Measurements from ENCODE around the gene GAS2L1. TPM values are rescaled to one million over a fixed set of nuclear protein-coding genes. Genes with fewer than 3 reads are reported as not detected.
A peak's percentile ranks its signal among the peaks of the same experiment; 100 is the strongest.

The GAS2L1 gene
- total and polyA plus RNA-seq, 2 experiments from 2014 or later = 5.2 to 9.5 TPM

GRCh38 chr22:29265305-29265704, 41.1 kb upstream of the GAS2L1 start (continued):
- TF ChIP-seq CTCF (conservative IDR thresholded peaks at IDR 0.05; ENCODE audit: low read depth in 2 of 2) (no peak), CREB1 (CRISPR knock-in tag; IDR thresholded peaks at IDR 0.05; ENCODE audit: low read depth) (no peak), EZH2 (IDR thresholded peaks at IDR 0.05; ENCODE audit: low read depth, unreplicated experiment) (no peak), POLR2AphosphoS5 (IDR thresholded peaks at IDR 0.05; ENCODE audit: low read depth) (no peak)

GRCh38 chr22:29265929-29266328, 40.5 kb upstream of the GAS2L1 start:
- H3K36me3 ChIP-seq (ENCODE audit: insufficient read depth) = peaks cover 16% of the 10 kb centered on the region
- Mint-ChIP-seq H3K27me3 (ENCODE audit: insufficient read depth, low read depth, poor library complexity) (peaks cover 20% of the 10 kb centered on the region), H3K4me3 (peak overlapping the region; percentile 92), H3K36me3 (ENCODE audit: low read depth) (peaks cover 63% of the 10 kb centered on the region), H3K9me3 (no peaks in the 10 kb centered on the region), H3K4me1 (peaks cover 25% of the 10 kb centered on the region), H3K27ac (peak overlapping the region; percentile 94)
- DNase-seq (ENCODE audit: low spot score) (no peak), ATAC-seq (no peak)
- peaks cover 49% of the 10 kb centered on the region for H3K79me2 ChIP-seq (replicated peaks; ENCODE audit: insufficient read depth)
- H3K9me2 ChIP-seq (ENCODE audit: insufficient read depth) = no peaks in the 10 kb centered on the region
- 0 out of 2 replicates have a peak overlapping the region, but pooled peaks have one; percentile 99 for H3K4me3 ChIP-seq
- peaks cover 20% of the 10 kb centered on the region for H4K20me1 ChIP-seq (replicated peaks; ENCODE audit: insufficient read depth)
- 0 out of 2 replicates have a peak, but pooled peaks cover 2% of the 10 kb centered on the region for H3F3A ChIP-seq (replicated peaks; ENCODE audit: low read depth)
- no peak overlapping the region for H3K27ac ChIP-seq (ENCODE audit: low read depth)
- peak overlapping the region; percentile 100; the same call in 1 of the 2 replicates for H3K4me2 ChIP-seq
- peaks cover 27% of the 10 kb centered on the region for H3K4me1 ChIP-seq (ENCODE audit: insufficient read depth)
- no peaks in the 10 kb centered on the region for H3K27me3 ChIP-seq (ENCODE audit: insufficient read depth)
- no peak overlapping the region for H2AFZ ChIP-seq
- TF ChIP-seq ZNF462 (CRISPR knock-in tag; IDR thresholded peaks at IDR 0.05) (no peak), STAT1 (IDR thresholded peaks at IDR 0.05; ENCODE audit: unreplicated experiment) (no peak), POLR2AphosphoS5 (IDR thresholded peaks at IDR 0.05; ENCODE audit: low read depth) (no peak), EZH2phosphoT487 (IDR thresholded peaks at IDR 0.05; ENCODE audit: unreplicated experiment) (no peak), ZNF331 (CRISPR knock-in tag; IDR thresholded peaks at IDR 0.05; ENCODE audit: low read depth) (no peak), REST (IDR thresholded peaks at IDR 0.05; ENCODE audit: unreplicated experiment) (no peak), ZNF114 (CRISPR knock-in tag; IDR thresholded peaks at IDR 0.05) (no peak), EZH2 (IDR thresholded peaks at IDR 0.05; ENCODE audit: low read depth, unreplicated experiment) (no peak), ETS1 (IDR thresholded peaks at IDR 0.05) (no peak), CREB1 (CRISPR knock-in tag; IDR thresholded peaks at IDR 0.05; ENCODE audit: low read depth) (no peak)

All from GM23338 (cell line).